ENCODE results near the gene RND2.
"Not testable (repeated sequence)": the region's sequence is repeated elsewhere in the genome, so short reads cannot be mapped to it uniquely, and the experiment has no call there.

RND2 gene

DNA sequence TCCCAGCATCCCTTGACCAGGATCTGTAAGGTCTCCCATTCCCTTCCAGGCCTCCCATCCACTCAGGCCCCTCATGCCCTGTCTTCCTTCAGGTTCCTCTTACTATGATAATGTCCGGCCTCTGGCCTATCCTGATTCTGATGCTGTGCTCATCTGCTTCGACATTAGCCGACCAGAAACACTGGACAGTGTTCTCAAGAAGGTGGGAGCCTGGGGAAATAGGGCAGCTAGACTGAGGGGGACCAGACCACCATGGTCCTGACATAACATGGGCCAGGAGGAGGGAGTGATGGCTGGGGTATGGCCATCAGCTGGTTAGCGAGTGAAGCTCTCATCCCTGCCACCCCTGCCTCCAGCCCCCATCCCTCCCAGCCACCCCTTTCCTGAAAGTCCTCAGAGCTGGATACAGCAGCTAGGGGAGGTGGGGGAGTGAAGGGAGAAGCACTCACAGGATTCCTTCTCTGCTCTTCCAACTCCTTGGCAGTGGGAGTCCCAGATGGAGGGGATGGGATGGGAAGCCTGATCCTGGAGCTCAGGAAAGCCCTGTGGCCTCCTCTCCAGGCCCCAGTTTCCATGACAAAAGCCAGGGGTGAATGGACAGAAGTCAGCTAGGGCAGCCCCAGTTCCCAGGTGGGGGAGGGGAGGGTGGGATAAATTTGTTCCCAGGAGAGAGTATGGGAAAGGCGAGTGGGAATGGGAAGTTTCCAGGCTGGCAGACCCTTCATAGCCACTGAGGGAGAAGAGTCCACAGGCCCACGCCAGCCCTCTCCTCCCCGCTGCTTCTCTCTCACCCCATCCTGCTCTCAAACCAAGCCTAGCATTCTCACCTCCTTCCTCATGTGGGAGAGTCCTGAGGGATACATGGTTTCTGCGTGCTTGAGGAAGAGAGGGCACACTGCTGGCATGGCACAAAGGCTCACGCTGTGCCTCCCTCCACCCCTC, 2.3 kb downstream of the RND2 start:
- no peak for DNase-seq (ENCODE audit: low spot score)

DNA sequence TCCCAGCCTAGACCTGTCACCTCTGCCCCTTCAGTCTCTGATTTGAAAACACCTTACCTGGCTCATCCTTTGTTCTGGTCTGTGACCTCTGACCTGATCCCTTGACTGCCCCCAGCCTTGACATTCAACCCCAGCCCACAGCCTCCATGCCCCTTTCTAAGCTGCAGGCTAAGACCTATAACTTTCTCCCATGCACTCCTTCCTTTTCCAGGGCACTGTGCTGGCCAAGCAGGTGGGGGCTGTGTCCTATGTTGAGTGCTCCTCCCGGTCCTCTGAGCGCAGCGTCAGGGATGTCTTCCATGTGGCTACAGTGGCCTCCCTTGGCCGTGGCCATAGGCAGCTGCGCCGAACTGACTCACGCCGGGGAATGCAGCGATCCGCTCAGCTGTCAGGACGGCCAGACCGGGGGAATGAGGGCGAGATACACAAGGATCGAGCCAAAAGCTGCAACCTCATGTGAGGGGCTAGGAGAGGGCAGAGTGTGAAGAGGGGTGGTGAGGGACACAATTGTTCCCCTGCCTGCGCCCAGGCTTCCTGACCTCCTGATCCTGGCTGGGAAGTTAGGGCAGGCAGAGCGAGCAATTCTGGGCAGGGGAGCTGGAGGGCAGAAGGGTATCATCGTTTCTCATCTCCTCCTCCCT, 3.3 kb downstream of the RND2 start:
- DNase-seq (ENCODE audit: low spot score): no peak

DNA sequence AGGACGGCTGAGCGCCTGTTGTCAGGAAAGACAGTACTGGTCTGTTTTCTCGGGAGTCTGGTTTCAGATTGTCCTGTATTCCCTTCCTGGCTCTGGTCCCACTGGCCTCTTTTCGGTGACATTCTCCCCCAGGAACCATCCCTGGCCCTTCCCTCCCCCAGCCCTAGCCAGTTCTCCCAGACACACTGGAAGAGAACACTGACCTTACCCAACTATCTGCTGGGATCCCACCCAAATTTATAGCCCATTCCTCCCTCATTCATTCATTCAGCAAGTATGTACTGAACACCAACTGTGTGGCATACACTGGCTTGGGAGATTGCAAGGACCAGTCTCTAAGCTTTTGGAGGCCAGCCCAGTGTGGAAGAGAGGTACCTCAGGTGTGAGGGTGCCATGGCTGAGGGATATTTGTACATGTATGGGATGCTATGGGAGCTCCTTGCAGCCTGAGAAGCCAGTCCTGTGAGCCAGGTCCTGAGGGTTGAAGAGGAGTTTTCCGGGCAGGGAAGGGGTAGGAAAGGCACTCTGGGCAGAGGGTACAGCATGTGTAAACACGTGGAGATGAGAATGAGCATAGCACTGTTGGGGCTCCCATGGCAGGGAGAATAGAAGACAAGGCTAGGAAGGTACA, 5.2 kb downstream of the RND2 start:
- DNase-seq (ENCODE audit: low spot score): no peak

DNA sequence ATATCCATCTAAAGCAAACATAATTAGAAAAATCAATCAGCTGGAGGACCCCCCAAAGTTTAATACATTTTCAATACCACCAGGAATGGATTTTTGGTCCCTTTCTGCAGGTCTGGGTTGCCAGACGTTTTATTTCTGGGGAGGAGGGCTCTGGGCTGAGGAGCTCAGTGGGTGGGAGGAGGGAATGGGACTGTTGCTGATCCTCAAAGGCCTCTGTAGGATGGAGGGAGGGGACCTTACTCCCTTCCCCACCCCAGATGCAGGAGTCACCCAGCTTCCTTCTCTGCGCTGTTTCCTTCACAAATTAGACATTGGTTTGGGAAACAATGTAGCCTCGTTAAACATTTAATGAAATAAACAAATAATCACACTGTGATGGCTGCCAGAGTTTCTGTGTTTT, 6.6 kb downstream of the RND2 start:
- DNase-seq (ENCODE audit: low spot score): no peak

DNA sequence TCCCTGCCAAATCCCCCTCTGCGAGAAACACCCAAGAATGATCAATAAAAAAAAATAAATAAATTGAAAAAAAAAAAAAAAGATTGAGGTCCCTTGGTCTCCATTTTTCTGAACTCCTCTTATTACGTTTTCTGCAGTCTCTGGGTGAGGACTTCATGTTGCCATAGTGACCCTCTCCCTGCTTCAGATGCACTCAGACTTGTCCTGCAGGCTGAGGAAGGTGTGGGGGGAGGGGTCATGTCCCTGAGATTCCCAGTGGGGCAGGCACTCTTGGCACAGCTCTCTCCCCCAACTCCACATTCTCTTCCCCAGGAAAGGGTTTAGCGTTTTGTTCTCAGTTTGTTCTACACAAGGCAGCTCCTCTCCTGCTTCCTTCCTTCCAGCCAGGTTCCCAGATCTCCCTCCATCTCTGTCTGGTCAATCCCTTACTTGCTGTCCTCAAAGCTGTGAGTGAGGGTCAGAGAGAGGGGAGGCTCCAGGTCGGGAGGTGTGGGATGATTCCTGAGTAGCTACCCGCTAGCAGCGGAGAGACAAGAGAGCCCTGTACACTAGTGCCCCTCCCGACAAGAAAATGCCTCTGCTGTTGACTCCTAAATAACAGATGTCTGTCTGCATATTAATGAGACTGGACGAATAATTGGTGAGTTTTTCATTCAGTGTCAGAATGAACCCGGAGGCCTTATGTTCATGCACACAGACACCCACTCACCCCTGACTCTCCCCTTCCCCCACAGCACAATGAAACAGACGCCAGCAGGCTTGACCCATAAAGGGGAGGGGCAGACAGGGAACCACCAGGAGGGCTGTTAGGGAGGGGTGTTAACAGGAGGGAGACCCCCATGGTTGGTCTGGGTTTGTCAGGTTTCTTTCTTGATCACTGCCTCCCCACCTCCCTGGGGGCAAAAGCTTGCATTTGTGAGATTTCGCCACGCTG, 9.2 kb downstream of the RND2 start:
- no peak for DNase-seq (ENCODE audit: low spot score)

DNA sequence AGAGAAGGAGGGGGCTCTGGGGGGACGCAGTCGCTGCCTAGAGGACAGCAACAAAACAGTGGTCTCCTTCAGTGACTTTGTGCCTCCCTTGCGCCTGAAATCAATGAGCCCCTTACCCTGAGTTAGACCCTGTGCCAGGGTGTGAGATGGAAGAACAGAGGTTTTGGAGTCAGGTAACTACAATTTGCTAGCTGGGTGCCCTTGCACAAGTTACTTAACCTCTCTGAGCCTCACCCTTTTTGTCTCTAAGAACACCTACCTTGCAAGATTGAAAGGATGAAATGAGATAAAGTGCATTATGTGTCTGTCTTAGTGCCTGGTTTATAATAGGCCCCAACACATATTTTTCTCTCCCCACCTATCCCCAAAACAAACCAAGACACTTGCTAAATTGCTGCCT, 9.9 kb downstream of the RND2 start:
- DNase-seq (ENCODE audit: low spot score): no peak

DNA sequence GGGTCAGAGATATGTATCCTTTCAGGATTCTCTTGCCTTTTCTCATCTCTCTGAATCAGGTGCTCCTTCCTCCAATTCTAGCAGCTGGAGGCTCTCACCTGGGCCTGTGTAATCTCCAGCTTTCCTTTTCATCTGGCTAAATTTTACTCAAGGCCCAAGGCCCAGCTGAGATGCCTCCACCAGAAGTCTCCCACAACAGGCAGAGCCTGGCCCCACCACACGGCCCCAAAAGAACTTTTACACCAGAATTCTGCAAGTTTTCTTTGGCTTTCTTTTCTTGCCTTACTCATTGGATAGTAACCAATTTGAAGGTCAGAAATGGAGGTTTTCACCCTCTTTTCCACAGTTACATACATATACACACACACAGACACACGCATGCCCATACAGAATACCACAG, 14.6 kb downstream of the RND2 start:
- DNase-seq (ENCODE audit: low spot score): no peak

DNA sequence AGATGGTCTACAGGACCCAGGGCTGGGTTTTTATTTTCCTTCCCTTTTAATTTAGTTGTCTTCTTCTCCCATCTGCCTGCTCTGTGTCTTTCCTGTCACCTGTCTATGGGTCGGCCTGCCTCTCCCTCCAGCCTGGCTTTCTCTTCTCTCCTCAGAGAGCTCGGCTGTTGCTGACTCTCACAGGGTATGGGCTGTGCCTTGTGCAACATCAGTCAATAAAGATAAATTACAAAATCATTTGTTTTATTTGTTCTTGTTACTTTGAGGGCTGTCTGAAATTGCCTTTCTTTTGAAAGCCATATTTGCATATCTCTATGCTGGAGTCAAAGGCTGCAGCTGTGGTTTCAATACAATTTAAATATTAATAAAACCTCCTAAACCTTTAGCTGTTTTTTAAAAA, 15.6 kb downstream of the RND2 start:
- DNase-seq (ENCODE audit: low spot score): no peak

DNA sequence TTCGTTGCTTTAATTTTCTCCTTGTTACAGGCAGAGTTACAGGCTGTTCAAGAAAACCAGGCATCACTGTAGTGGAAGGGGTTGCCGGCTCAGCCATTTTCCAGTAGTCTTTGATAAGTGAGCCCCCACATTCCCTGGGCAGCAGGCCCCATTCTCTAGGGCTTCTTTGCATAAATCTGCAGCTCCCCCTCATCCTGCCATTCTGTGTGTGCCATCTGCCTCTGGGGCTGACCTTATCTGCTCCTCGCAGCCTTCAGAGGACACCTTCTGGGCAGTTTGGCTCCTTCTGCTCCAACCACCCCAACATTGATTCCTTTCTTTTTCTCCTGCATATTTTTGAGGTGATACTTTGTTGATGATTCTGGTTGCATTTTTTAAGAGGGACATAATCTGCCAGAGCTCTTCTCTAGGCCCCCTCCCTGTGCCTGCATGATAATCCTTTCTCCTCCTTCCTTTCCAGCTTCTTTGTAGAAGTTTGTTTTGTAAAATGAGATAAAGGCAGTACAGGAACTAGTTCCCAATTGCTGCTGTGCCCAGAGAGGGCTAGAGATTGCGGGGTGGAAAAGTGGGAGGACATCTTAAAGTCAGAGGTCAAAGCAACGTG, 17.1 kb downstream of the RND2 start:
- no peak for DNase-seq (ENCODE audit: low spot score)

DNA sequence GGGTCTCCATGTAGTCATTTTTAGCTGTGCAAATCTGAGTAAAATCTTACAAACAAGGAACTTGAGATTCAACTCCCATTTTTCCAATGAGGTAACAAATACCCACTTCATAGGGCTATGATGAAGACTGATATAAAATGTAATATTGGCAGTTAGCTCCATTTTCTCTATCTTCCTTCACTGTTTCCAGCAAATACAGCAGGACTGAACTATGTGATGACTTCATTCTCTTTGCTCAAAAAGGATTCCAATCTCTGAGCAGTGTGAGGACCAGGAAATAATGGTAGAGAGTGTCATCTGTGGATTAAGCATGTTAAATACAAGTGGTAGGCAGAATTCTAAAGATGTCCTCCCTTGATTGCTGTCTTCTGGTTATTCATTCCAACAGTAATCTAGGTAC, 18.3 kb downstream of the RND2 start:
- DNase-seq (ENCODE audit: low spot score): no peak

DNA sequence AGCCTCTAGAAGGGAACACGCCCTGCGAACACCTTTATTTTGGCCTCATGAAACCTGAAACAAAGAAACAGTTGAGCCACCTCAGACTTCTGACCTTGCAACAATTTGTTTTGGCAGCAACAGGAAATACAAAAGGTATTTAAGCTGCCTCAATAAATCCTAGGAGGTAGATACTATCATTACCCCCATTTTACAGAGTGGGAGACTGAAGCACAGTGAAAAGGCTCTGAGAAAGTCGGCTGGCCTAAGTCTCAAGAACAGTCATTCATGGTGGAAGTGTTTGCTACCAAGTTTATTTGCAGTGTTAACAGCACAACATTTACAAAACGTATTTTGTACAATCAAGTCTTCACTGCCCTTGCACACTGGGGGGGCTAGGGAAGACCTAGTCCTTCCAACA, 19.0 kb downstream of the RND2 start:
- no peak for DNase-seq (ENCODE audit: low spot score)

DNA sequence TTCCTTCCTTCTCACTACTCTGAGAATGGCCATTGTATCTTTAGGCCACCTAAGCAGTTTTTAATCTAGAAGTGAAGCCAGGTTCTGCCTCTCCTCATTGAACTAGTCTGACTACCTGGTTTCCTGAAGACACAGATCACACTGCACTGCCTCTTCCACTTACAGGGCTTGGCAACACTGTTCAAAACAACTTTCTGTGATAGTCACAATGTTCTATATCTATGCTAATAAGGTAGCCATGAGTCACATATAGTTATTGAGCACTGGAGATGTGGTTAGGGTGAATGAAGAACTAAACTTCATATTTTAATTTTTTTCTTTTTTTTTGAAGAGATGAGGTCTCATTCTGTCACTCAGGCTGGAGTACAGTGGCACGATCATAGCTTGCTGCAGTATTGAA, 26.9 kb downstream of the RND2 start:
- DNase-seq (ENCODE audit: low spot score): no peak

DNA sequence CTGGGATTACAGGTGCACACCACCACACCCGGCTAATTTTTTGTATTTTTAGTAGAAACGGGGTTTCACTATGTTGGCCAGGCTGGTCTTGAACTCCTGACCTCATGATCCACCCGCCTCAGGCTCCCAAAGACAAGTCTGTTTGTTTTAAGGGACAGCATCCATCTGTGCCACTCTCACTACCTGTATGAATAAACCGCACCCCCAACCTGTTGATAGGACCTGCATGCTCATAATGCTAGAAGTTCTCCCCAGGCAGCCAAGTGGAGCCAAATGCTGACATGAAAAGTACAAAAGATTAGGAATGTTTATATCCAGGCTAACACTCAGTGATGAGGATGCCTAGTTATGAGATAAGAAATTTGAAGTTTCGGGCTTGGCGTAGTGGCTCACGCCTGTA, 28.0 kb downstream of the RND2 start:
- DNase-seq (ENCODE audit: low spot score): not testable (repeated sequence)

DNA sequence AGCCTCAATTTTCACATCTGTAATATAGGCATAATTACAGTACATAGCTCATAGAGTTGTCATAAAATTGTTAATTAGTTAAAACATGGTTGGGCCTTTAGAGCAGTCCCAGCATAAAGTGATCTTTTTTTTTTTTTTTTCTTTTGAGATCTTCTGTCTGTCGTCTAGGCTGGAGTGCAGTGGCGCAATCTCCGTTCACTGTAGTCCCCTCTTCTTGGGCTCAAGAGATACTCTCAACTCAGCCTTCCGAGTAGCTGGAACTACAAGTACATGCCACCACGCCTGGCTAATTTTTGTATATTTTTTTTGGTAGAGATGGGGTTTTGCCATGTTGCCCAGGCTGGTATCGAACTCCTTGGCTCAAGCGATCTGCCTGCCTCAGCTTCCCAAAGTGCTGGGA, 31.0 kb downstream of the RND2 start:
- DNase-seq (ENCODE audit: low spot score): no peak

DNA sequence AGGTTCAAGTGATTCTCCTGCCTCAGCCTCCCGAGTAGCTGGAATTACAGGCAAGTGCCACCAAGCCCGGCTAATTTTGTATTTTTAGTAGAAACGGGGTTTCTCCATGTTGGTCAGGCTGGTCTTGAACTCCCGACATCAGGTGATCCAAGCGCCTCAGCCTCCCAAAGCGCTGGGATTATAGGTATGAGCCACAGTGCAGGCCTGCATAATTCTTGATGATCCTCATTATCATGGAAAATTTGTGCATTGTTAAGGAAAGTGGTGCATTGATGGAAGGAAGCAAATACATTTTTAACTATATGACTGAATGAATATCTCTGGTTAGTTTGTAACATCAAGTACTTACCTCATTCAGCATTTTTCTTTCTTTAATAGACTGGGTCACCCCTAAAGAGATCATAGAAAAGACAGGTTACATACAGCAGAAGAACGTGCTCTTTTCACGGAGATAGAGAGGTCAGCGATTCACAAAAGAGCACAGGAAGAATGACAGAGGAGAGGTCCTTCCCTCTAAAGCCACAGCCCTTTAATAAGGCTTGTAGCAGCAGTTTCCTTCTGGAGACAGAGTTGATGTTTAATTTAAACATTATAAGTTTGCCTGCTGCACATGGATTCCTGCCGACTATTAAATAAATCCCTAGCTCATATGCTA, 38.1 kb downstream of the RND2 start:
- DNase-seq (ENCODE audit: low spot score): no peak

DNA sequence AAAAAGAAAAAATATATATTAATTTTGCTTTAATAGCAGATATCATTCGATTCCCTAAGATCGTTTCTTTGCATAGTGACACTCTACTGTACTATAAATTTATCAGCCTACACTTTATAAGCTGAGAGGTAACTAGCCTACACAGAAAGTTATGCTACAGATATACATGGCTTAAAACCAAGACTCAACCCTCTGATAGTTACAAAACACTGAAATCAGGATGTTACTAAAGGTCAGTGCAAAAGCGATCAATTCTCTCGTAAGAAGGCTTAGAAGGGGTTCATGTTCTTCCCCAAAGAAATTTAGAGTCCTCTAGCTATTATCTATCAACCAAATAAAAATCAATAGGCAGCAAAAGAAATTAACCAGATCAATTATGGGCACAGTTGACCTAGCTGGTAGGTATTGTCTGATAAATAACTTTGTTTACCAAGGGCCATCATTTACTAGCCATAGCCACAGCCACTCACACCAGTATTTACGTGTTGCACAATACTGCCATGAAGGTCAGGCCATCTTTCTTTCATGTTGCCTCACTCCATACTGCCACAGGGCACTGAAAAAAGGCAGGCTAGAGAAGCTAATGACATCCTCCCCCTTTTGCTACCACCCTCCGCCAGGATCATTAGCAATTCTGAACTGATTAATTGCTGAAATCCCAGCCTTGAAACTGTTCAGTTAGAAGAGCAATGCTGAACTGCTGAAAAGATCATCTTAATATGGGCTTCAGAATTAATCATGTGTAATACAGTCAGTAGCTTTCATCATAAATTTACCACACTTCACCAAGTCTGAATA, 43.7 kb downstream of the RND2 start:
- DNase-seq (ENCODE audit: low spot score): no peak

DNA sequence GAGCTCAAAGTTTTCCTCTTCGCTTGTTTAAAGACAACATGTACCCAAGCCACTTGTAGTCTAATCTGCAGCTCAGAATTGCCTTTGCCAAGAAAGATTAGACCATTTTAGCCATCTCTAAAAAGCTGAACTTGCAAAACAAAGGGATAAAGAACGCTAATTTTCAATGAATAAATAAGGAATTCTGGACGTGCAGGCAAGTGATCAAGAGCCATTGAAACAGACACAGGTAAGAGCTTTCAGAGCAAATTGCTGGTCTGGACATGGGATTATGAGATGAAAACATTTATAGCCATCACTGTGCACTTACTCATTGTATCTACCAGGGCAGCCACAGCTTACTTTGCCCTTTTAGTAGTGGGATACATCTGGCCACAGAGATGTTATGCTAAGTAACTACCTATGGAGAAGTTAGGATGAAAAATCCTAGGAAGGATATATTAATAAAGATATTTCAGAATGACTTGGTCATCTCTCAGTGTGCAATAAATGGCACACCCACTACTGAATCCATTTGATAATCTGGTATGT, 44.4 kb downstream of the RND2 start:
- no peak for DNase-seq (ENCODE audit: low spot score)

DNA sequence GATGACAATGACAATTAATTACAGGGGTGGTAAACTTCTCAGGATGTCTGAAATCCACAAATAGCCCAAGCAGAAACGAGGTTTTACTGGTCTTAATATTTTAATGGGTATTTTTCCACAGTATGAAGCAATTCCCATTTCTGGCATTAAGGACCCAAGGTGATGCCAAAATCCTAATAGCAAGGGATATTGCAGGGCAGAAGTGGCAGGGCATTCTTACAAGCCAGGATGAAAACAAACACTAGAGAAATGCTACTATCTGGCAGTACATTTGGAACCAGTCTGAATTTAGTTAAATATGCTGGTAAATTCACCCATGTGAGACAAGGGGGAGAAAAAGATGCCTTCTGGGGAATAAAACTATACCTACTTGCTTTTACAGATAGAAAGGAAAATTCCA, 45.2 kb downstream of the RND2 start:
- no peak for DNase-seq (ENCODE audit: low spot score)

DNA sequence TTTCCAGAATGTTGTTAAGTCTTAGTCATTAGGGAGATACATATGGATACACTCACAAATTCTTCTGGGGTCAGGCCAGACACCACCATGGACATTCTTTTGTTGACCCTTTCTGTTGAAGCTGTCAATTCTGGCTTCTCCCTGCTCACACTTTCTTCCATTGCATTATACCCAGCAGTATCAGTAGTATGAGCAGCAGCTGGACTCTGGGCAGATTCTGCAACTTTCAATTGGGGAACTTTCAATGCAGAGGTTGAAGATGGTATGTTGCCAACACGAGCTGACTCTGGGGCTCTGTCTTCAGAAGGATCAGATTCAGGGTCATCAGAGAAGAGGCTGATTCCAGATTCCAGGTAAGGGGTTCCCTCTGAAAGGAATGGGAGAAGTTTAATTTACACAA, 45.8 kb downstream of the RND2 start:
- no peak for DNase-seq (ENCODE audit: low spot score)

DNA sequence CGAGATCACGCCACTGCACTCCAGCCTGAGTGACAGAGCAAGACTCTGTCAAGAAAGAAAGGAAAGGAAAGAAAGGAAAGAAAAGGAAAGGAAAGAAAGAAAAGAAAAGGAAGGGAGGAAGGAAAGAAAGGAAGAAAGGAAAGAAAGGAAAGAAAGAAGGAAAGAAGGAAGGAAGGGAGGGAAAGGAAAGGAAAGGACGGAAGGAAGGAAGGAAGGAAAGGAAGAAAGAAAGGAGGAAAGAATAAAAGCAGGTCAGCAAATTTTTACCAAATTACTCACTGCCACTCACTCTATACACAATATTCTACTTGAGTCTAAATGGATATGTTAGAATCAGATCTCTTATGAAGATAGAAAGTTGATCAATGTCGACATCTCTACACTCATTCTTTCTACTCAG, 49.8 kb downstream of the RND2 start:
- DNase-seq (ENCODE audit: low spot score): no peak

All from ecto neural progenitor cell (in vitro differentiated cells).